Measurements from ENCODE around the gene LINC01488.
A peak's percentile ranks its signal among the peaks of the same experiment; 100 is the strongest.

The LINC01488 gene

DNA sequence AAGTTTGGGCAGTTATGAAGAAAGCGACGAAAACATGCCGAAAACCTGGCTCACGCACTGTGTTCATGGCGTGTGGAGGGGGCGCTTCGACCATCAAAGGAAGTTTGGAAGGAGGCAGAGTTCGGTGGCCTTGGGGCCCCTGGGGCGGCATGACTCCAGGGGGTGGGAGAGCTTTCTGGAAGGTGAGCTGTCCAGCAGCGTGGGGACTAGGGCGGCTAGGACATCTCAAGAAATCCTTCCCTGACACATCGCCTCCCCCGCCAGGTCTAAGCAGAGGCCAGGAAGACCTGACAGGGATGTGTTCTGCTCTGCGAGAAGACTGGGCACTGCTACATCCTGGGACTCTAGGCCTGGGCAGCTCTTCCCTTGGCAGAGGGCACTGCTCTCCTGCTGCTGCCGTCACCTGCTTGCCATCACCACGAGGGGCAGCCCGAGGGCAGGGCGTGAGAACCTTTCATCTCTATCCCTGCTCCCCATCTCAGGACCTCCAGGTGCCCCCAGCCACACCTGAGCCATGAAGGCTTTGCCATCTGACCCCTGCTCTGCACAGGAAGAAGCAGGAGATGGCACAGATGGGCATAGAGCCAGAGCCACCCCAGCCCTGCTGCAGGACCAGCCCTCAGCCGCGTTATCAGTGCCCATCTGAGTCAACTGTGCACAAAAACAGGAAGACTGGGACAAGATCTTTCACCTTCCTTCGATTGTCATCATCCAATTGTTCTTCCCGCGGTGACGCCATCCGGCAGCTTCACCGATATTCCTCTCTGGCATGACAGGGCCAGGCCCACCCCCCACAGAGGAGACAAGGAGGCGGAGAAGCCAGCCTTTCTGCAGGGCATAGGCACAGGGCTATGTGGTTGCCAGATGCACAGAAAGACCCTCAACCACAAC, 12.7 kb downstream of the LINC01488 start:
- Histone ChIP-seq H3K4me1 (no peaks in the 10 kb centered on the region), H3K4me3 (no peak overlapping the region), H3K36me3 (replicated peaks) (no peaks in the 10 kb centered on the region), H3K9me3 (no peaks in the 10 kb centered on the region), H3K27me3 (ENCODE audit: low read depth) (peaks cover 13% of the 10 kb centered on the region; the same call in 1 of the 2 replicates)
- in situ Hi-C loops (cut with MboI; ENCODE audit: low sequenced_read_pairs), result no loop called here
- no peak for DNase-seq (ENCODE audit: low spot score in 2 of 2)

- Histone ChIP-seq H3K9me3 (no peaks in the 10 kb centered on the region), H3K4me1 (no peaks in the 10 kb centered on the region), H3K4me3 (no peak overlapping the region), H3K36me3 (replicated peaks) (no peaks in the 10 kb centered on the region), H3K27me3 (ENCODE audit: low read depth) (peaks cover 13% of the 10 kb centered on the region; the same call in 1 of the 2 replicates)
- in situ Hi-C loops (cut with MboI; ENCODE audit: low sequenced_read_pairs), result no loop called here
- DNase-seq (ENCODE audit: low spot score in 2 of 2), result no peak
Observed at GRCh38 chr11:69494851-69495250, 13.4 kb downstream of the LINC01488 start.

DNA sequence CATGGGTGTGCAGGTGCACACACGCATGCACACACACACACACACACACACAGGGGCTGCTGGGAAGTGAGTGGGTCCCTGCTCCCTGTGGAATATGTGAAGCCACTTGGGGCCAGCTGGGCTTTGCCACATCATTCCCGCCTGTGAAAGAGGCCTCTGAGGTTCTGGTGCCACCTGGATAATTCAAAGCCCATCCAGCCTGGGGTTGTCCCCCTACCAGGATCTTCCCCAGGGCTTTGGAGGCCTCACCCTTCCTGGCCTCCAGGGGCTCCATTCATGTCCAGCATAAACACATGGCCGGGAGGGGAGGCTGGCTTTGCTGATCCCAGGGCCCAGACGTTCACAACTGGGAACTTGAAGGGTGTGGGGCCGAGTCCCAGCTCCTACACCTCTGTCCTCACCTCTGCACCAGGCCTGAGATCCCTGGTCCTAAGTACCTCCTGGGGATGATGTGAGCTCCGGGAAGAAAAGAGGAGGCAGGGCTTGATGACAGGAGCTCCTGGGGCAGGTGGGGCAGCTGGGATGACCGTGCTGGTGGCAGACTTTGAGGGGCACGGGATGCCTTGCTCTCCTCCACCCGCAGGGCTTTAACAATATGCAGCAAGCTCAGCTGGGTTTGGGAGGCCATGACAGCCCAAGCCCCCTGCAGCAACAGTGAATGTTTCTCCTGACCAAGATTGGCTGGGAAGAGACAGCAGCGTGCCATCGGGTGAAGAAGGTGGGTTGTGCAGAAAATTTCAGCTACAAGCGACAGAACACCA, 14.2 kb downstream of the LINC01488 start:
- H3K36me3 ChIP-seq (replicated peaks), result no peaks in the 10 kb centered on the region
- H3K4me3 ChIP-seq, result no peak overlapping the region
- DNase-seq (ENCODE audit: low spot score in 2 of 2), result no peak
- in situ Hi-C loops (cut with MboI; ENCODE audit: low sequenced_read_pairs), result no loop called here
- H3K9me3 ChIP-seq, result no peaks in the 10 kb centered on the region
- peaks cover 13% of the 10 kb centered on the region; the same call in 1 of the 2 replicates for H3K27me3 ChIP-seq (ENCODE audit: low read depth)
- H3K4me1 ChIP-seq, result no peaks in the 10 kb centered on the region

- in situ Hi-C loops (cut with MboI; ENCODE audit: low sequenced_read_pairs), result no loop called here
- Histone ChIP-seq H3K4me1 (no peaks in the 10 kb centered on the region), H3K9me3 (no peaks in the 10 kb centered on the region), H3K4me3 (no peak overlapping the region), H3K36me3 (replicated peaks) (no peaks in the 10 kb centered on the region), H3K27me3 (ENCODE audit: low read depth) (peaks cover 13% of the 10 kb centered on the region; the same call in 1 of the 2 replicates)
- DNase-seq (ENCODE audit: low spot score in 2 of 2), result no peak
Observed at GRCh38 chr11:69496202-69496557, 14.7 kb downstream of the LINC01488 start.

GRCh38 chr11:69496631-69497220, 15.3 kb downstream of the LINC01488 start:
- in situ Hi-C loops (cut with MboI; ENCODE audit: low sequenced_read_pairs), result no loop called here
- Histone ChIP-seq H3K4me1 (no peaks in the 10 kb centered on the region), H3K9me3 (no peaks in the 10 kb centered on the region), H3K27me3 (ENCODE audit: low read depth) (peaks cover 13% of the 10 kb centered on the region; the same call in 1 of the 2 replicates), H3K4me3 (no peak overlapping the region), H3K36me3 (replicated peaks) (no peaks in the 10 kb centered on the region)
- DNase-seq (ENCODE audit: low spot score in 2 of 2), result no peak

DNA sequence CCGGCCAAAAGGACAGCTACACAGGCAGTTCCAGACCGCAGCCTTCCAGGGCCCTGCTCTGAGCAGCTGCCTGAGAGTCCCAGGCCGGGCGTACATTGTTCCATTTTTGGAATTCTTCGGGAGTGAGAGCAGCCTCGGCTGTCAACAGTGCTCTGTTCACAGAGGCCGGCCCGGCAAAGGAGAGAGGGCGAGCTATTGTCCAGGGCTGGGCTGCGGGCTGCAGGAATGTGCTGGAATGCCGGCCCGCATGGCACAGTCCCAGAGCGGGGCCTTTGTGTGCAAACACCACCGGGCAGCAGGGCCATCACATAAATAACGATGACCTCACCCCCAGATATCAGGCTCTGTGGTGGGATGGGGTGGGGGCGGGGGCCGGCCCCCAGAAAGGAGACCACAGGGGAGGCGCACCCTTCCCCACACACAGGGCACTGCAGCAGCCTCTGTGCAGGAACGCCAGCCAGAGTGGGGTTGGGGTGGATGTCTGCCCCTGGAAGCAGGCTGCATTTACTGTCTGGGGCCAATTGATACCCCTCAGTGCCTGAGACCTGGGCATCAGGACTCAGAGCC, 15.8 kb downstream of the LINC01488 start:
- Histone ChIP-seq H3K4me1 (no peaks in the 10 kb centered on the region), H3K36me3 (replicated peaks) (no peaks in the 10 kb centered on the region), H3K9me3 (no peaks in the 10 kb centered on the region), H3K4me3 (no peak overlapping the region), H3K27me3 (ENCODE audit: low read depth) (peaks cover 11% of the 10 kb centered on the region; the same call in 1 of the 2 replicates)
- peak; percentile 10 to 55 for DNase-seq (ENCODE audit: low spot score in 2 of 2)
- in situ Hi-C loops (cut with MboI; ENCODE audit: low sequenced_read_pairs), result no loop called here

GRCh38 chr11:69498614-69499175, 17.2 kb downstream of the LINC01488 start:
- Histone ChIP-seq H3K4me1 (no peaks in the 10 kb centered on the region), H3K27me3 (ENCODE audit: low read depth) (no peaks in the 10 kb centered on the region; the same call in 1 of the 2 replicates), H3K36me3 (replicated peaks) (no peaks in the 10 kb centered on the region), H3K9me3 (no peaks in the 10 kb centered on the region), H3K4me3 (no peak overlapping the region)
- in situ Hi-C loops (cut with MboI; ENCODE audit: low sequenced_read_pairs), result no loop called here
- DNase-seq (ENCODE audit: low spot score in 2 of 2), result no peak

GRCh38 chr11:69499186-69499917, 17.9 kb downstream of the LINC01488 start:
- DNase-seq (ENCODE audit: low spot score in 2 of 2), result no peak
- Histone ChIP-seq H3K9me3 (no peaks in the 10 kb centered on the region), H3K36me3 (replicated peaks) (no peaks in the 10 kb centered on the region), H3K4me3 (no peak overlapping the region), H3K4me1 (no peaks in the 10 kb centered on the region), H3K27me3 (ENCODE audit: low read depth) (no peaks in the 10 kb centered on the region; the same call in 1 of the 2 replicates)
- in situ Hi-C loops (cut with MboI; ENCODE audit: low sequenced_read_pairs), result no loop called here

DNA sequence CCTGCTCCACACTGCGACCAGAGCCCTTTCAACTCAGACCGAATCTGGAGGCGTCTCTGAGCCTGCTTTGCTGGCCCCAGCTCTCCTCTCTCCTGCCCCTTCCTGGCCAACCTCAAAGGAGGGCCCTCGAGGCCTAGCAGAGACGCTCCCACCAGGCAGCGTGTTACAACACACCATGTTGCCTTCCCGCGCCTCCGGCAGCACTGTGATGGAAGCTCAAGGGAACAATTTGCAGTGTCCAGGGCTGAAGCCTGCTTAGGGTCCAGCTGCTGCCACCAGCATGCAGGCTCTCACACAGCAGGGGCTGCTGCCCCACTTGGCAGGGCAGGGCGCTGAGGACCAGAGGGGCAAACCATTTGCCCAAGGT, 18.4 kb downstream of the LINC01488 start:
- Histone ChIP-seq H3K27me3 (ENCODE audit: low read depth) (no peaks in the 10 kb centered on the region; the same call in 1 of the 2 replicates), H3K36me3 (replicated peaks) (no peaks in the 10 kb centered on the region), H3K4me3 (no peak overlapping the region), H3K4me1 (no peaks in the 10 kb centered on the region), H3K9me3 (no peaks in the 10 kb centered on the region)
- in situ Hi-C loops (cut with MboI; ENCODE audit: low sequenced_read_pairs), result no loop called here
- no peak for DNase-seq (ENCODE audit: low spot score in 2 of 2)

DNA sequence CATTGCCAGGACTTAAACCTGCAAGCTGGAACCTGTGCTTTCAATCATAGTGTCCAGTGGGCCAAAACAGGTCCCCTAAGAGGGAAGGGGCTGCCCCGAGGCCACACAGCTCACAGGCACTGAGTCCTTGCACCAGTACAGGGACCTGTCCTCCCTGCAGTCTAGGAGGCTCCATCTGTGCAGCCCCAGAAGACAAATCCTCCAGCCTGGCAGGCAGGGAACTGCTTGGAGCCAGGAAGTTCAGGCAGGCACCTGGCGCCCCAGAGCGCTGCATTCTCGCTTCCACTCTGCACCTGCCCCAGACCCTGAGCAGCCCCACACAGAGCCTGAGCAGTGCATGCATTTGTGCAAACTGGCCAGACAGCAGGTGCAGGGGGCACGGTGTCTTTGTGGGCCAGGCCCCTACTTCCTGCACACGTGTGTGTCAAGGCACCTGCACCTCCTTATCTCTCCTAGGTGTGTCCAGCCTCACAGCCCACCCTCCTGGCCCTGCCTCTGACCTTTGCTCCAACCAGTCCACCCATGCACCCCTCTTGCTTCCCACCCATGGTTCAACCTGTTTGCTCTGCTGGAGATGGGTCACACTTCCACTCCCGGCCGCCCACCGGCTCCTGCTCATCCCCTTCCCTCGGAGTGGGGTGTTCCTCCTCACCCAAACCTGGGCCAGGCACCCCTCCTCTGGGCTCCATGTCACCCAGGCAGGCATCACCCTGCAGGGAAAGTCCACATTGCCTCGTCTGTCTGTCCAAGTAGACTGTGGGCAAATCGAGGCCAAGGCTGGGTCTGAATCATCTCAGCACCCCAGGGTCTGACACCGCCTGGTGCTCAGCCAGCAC, 19.0 kb downstream of the LINC01488 start:
- Histone ChIP-seq H3K4me1 (no peaks in the 10 kb centered on the region), H3K4me3 (no peak overlapping the region), H3K36me3 (replicated peaks) (no peaks in the 10 kb centered on the region), H3K27me3 (ENCODE audit: low read depth) (no peaks in the 10 kb centered on the region; the same call in 1 of the 2 replicates), H3K9me3 (no peaks in the 10 kb centered on the region)
- in situ Hi-C loops (cut with MboI; ENCODE audit: low sequenced_read_pairs), result no loop called here
- DNase-seq (ENCODE audit: low spot score in 2 of 2), result no peak

DNA sequence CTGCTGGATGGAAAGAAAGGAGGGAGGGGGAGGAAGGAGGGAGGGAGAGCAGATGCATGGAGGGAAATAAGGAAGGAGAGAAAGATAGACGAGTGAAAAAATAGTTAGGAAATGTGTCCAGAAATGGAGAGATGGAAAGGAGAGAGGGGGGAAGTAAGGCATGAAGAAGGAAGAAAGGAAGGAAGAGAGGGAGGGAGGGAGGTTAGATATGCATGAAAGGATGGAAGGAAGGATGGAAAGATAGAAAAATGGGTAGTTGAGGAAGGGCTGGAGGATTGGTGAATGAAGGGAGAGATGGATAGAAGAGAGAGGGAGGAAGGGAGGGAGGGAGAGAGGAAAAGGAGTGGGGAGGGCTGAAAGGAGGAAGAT, 19.6 kb downstream of the LINC01488 start:
- Histone ChIP-seq H3K27me3 (ENCODE audit: low read depth) (no peaks in the 10 kb centered on the region; the same call in 1 of the 2 replicates), H3K4me1 (no peaks in the 10 kb centered on the region), H3K9me3 (no peaks in the 10 kb centered on the region), H3K4me3 (no peak overlapping the region), H3K36me3 (replicated peaks) (no peaks in the 10 kb centered on the region)
- no peak for DNase-seq (ENCODE audit: low spot score in 2 of 2)
- in situ Hi-C loops (cut with MboI; ENCODE audit: low sequenced_read_pairs), result no loop called here
